SK-N-SH treated with all-trans-retinoic acid at 6 μM for 48 hours (cell line): ENCODE data around the gene ZNF57.

Experiments used
- ATAC-seq: fragments of 200-7000 bp; cut with Tn5 transposase; 3 replicates; pipeline ENCODE4 v1.9.1; 2020; ENCODE audit warnings: mild to moderate bottlenecking, moderate library complexity
- ARNTL ChIP-seq: fragments of 450-650 bp; formaldehyde crosslinking; IDR thresholded peaks from 2 replicates; pipeline ENCODE4 v1.5.0; 2020; ENCODE audit warnings: low read depth, mild to moderate bottlenecking, moderate library complexity, borderline replicate concordance
- CSDC2 ChIP-seq: fragments of 250-450 bp; sonication (Bioruptor Pico); IDR thresholded peaks from 2 replicates; pipeline ENCODE4 v1.5.0; 2020; ENCODE audit warnings: mild to moderate bottlenecking, moderate library complexity
- ESRRG ChIP-seq: fragments of 250-450 bp; sonication (Bioruptor Pico); IDR thresholded peaks from 2 replicates; pipeline ENCODE4 v1.6.1; 2021; ENCODE audit warnings: mild to moderate bottlenecking
- GLIS3 ChIP-seq: fragments of 250-450 bp; sonication (Bioruptor Pico); IDR thresholded peaks from 2 replicates; pipeline ENCODE4 v1.5.0; 2020; ENCODE audit warnings: mild to moderate bottlenecking, moderate library complexity
- ISL1 ChIP-seq: fragments of 250-450 bp; sonication (Bioruptor Pico); IDR thresholded peaks from 2 replicates; pipeline ENCODE4 v2.1.2; 2022; ENCODE audit warnings: mild to moderate bottlenecking, moderate library complexity
- OSR1 ChIP-seq: fragments of 250-450 bp; sonication (Bioruptor Pico); IDR thresholded peaks from 2 replicates; pipeline ENCODE4 v1.8.0; 2022; ENCODE audit warnings: moderate library complexity, mild to moderate bottlenecking, inconsistent platforms
- PATZ1 ChIP-seq: fragments of 250-450 bp; sonication (Bioruptor Pico); IDR thresholded peaks from 2 replicates; pipeline ENCODE4 v1.8.0; 2020; ENCODE audit warnings: mild to moderate bottlenecking, moderate library complexity, borderline replicate concordance
- PPARA ChIP-seq: fragments of 250-450 bp; sonication (Bioruptor Pico); IDR thresholded peaks from 2 replicates; pipeline ENCODE4 v1.5.0; 2020; ENCODE audit warnings: mild to moderate bottlenecking, borderline replicate concordance
- SNAI2 ChIP-seq: fragments of 250-450 bp; sonication (Bioruptor Pico); IDR thresholded peaks from 2 replicates; pipeline ENCODE4 v1.5.0; 2020; ENCODE audit warnings: mild to moderate bottlenecking, moderate library complexity
- TCF4 ChIP-seq: fragments of 250-450 bp; sonication (Bioruptor Pico); IDR thresholded peaks from 2 replicates; pipeline ENCODE4 v1.8.0; 2021; ENCODE audit warnings: mild to moderate bottlenecking, moderate library complexity, borderline replicate concordance
- TOX ChIP-seq: fragments of 250-450 bp; sonication (Bioruptor Pico); IDR thresholded peaks from 2 replicates; pipeline ENCODE4 v1.8.0; 2021; ENCODE audit warnings: mild to moderate bottlenecking, moderate library complexity, borderline replicate concordance
- ZC3H10 ChIP-seq: fragments of 250-450 bp; sonication (Bioruptor Pico); IDR thresholded peaks from 2 replicates; pipeline ENCODE4 v1.5.1; 2021; ENCODE audit warnings: mild to moderate bottlenecking, moderate library complexity
- ZFP3 ChIP-seq: fragments of 250-450 bp; sonication (Bioruptor Pico); IDR thresholded peaks from 2 replicates; pipeline ENCODE4 v1.5.0; 2020; ENCODE audit warnings: mild to moderate bottlenecking, moderate library complexity
- ZFP30 ChIP-seq: fragments of 450-650 bp; formaldehyde crosslinking; IDR thresholded peaks from 2 replicates; pipeline ENCODE4 v1.5.0; 2022; ENCODE audit warnings: mild to moderate bottlenecking, moderate library complexity
- ZNF70 ChIP-seq: fragments of 450-650 bp; formaldehyde crosslinking; IDR thresholded peaks from 2 replicates; pipeline ENCODE4 v1.5.0; 2020; ENCODE audit warnings: mild to moderate bottlenecking, moderate library complexity
- ZNF8 ChIP-seq: fragments of 450-650 bp; formaldehyde crosslinking; IDR thresholded peaks from 2 replicates; pipeline ENCODE4 v1.5.0; 2020; ENCODE audit warnings: mild to moderate bottlenecking, moderate library complexity
- TF ChIP-seq, protein P1 (sequence below): fragments of 250-450 bp; sonication (Bioruptor Pico); IDR thresholded peaks from 2 replicates; pipeline ENCODE4 v1.8.0; 2021; ENCODE audit warnings: low read depth, mild to moderate bottlenecking, moderate library complexity, borderline replicate concordance
- TF ChIP-seq, protein P2 (sequence below): fragments of 250-450 bp; sonication (Bioruptor Pico); IDR thresholded peaks from 2 replicates; pipeline ENCODE4 v1.5.1; 2021; ENCODE audit warnings: mild to moderate bottlenecking, moderate library complexity
- TF ChIP-seq, protein P3 (sequence below): fragments of 250-450 bp; sonication (Bioruptor Pico); IDR thresholded peaks from 2 replicates; pipeline ENCODE4 v1.5.1; 2020; ENCODE audit warnings: low read depth, mild to moderate bottlenecking, moderate library complexity

Gene ZNF57

GRCh38 chr19:2856457-2857050 lies 44.2 kb upstream of the ZNF57 start:
- TF ChIP-seq ESRRG (CRISPR knock-in tag) (no peak), ZNF8 (CRISPR knock-in tag) (no peak), ZC3H10 (no peak), CSDC2 (CRISPR knock-in tag) (no peak), OSR1 (CRISPR knock-in tag) (no peak), ARNTL (no peak), TCF4 (CRISPR knock-in tag) (no peak), SNAI2 (CRISPR knock-in tag) (no peak), ZFP3 (CRISPR knock-in tag) (no peak), ISL1 (CRISPR knock-in tag) (no peak)
- TF ChIP-seq, protein P1, sequence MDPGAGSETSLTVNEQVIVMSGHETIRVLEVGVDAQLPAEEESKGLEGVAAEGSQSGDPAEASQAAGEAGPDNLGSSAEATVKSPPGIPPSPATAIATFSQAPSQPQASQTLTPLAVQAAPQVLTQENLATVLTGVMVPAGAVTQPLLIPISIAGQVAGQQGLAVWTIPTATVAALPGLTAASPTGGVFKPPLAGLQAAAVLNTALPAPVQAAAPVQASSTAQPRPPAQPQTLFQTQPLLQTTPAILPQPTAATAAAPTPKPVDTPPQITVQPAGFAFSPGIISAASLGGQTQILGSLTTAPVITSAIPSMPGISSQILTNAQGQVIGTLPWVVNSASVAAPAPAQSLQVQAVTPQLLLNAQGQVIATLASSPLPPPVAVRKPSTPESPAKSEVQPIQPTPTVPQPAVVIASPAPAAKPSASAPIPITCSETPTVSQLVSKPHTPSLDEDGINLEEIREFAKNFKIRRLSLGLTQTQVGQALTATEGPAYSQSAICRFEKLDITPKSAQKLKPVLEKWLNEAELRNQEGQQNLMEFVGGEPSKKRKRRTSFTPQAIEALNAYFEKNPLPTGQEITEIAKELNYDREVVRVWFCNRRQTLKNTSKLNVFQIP (CRISPR knock-in tag) = no peak
- TF ChIP-seq, protein P2, sequence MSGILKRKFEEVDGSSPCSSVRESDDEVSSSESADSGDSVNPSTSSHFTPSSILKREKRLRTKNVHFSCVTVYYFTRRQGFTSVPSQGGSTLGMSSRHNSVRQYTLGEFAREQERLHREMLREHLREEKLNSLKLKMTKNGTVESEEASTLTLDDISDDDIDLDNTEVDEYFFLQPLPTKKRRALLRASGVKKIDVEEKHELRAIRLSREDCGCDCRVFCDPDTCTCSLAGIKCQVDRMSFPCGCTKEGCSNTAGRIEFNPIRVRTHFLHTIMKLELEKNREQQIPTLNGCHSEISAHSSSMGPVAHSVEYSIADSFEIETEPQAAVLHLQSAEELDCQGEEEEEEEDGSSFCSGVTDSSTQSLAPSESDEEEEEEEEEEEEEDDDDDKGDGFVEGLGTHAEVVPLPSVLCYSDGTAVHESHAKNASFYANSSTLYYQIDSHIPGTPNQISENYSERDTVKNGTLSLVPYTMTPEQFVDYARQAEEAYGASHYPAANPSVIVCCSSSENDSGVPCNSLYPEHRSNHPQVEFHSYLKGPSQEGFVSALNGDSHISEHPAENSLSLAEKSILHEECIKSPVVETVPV = no peak
- TF ChIP-seq, protein P3, sequence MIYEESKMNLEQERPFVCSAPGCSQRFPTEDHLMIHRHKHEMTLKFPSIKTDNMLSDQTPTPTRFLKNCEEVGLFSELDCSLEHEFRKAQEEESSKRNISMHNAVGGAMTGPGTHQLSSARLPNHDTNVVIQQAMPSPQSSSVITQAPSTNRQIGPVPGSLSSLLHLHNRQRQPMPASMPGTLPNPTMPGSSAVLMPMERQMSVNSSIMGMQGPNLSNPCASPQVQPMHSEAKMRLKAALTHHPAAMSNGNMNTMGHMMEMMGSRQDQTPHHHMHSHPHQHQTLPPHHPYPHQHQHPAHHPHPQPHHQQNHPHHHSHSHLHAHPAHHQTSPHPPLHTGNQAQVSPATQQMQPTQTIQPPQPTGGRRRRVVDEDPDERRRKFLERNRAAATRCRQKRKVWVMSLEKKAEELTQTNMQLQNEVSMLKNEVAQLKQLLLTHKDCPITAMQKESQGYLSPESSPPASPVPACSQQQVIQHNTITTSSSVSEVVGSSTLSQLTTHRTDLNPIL (CRISPR knock-in tag) = no peak
- no peak for ATAC-seq

DNA sequence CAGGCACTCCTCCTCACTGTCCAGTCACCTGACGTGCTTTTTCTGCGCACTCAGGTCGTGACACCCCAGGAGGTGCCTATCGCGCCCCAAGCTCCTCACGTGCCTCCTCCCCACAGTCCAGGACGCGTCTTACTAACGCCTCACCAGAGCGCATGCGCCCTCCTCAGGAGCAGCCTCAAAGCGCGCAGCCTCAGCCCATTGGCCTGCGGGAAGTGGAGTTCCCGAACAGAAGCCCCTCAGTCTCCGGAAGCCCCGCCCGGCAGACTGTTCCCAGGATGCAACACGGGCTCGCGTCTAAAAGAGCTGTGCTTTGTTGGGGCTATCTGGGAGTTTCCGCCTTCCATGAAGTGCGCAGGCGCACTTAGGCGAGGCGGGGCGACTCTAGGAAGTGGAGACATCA lies 41.9 kb upstream of the ZNF57 start:
- no peak for TF ChIP-seq PATZ1 (CRISPR knock-in tag)
- no peak for TF ChIP-seq OSR1 (CRISPR knock-in tag)
- no peak for TF ChIP-seq SNAI2 (CRISPR knock-in tag)
- no peak for TF ChIP-seq ZFP30 (CRISPR knock-in tag)
- no peak for TF ChIP-seq GLIS3 (CRISPR knock-in tag)
- no peak; the same call in 2 of the 3 replicates for ATAC-seq

DNA sequence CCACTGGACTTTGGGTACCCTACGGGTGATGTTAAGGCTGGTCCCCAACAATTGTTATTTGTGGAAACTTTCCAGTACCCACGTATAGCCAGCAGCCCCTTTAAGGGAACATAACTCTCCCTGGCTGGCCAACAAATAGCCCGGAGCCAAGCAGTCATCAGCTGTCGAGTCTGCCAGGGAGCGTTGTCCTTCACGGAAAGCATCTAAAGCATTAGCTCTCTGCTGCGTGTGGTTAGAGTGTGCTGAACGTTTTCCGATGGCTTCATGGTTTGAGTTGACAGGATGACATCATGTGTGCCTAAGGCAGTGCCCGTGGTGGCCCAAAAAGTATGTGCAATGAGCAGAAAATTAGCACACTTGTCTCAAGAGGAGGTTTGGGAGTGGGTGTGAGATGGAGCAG lies 36.9 kb upstream of the ZNF57 start:
- TF ChIP-seq TOX (CRISPR knock-in tag) (no peak), ZNF70 (CRISPR knock-in tag) (no peak), ARNTL (no peak)
- ATAC-seq = no peak

DNA sequence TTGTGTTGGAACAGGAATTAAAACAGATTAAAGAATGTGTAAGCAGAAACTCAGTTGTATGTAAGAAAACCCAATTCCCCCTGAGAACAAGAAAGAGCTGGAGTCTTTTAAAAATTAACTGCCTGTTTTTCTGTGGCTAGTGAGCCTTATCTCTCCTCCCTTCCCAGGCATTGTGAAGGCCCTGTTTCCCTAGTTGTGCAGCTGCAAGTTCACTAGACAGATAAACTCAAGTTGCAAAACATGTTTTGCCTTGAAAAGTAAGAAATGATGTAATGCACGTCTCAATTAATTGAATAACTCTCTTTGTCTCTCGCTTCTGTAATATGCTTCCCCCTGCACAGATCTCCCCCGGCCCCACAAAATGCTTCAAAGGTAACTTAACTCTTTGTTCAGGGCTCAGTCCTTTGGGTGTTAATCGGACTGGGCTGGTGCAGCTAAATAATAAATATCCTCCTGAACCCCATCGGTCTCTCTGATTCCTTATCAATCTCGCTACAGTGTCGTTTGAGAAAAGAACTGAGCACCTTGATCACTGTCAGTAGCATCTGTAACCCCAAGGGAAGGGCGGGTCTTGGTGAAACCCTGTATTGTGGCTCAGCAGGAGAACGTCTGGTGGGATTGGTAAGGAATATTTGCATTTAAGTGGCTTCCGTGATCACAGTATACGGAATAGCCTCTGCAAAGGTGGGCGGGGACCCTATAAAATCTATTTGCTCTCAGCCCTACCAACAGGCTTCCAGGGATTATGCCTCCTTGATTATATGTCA lies 35.2 kb upstream of the ZNF57 start:
- no peak for ATAC-seq
- TF ChIP-seq TCF4 (CRISPR knock-in tag) = no peak
- no peak for TF ChIP-seq PPARA
- TF ChIP-seq, protein P3 (CRISPR knock-in tag) = no peak
